Colonic mucosa (tissue), 4 donors: ENCODE measurements around the gene TNK1. TPM values are rescaled to one million over a fixed set of nuclear protein-coding genes. Genes with fewer than 3 reads are reported as not detected.

ENCODE experiments used
- DNase-seq: peaks from one replicate; pipeline ENCODE4 v3.0.0-alpha.2; 2020
- H3K27ac ChIP-seq: fragments of 200-600 bp; one replicate; pipeline ENCODE4 v1.8.0; 2021
- H3K27me3 ChIP-seq: fragments of 200-600 bp; one replicate; pipeline ENCODE4 v1.8.0; 2021
- H3K36me3 ChIP-seq: fragments of 200-600 bp; one replicate; pipeline ENCODE4 v1.8.0; 2021
- H3K4me1 ChIP-seq: fragments of 200-600 bp; one replicate; pipeline ENCODE4 v1.8.0; 2021; ENCODE audit warnings: mild to moderate bottlenecking
- H3K4me3 ChIP-seq: fragments of 200-600 bp; one replicate; pipeline ENCODE4 v1.8.0; 2021
- H3K9ac ChIP-seq, 2 donors: one replicate each; pipeline ENCODE4 v1.7.0; 2013; ENCODE audit warnings: control low read depth in 2 of 2, low read depth in 2 of 2, low read length in 2 of 2
- H3K9me3 ChIP-seq: fragments of 200-600 bp; one replicate; pipeline ENCODE4 v1.8.0; 2021
- intact Hi-C: fragments of 100-400 bp; cut with DNase I; formaldehyde crosslinking; loops from one replicate; pipeline ENCODE4 v1.14.1; 2022
- total RNA-seq, 2 donors: library from RNA; stranded (reverse); fragmentation: NEBNext Ultra II Directional in 1 of 2; extraction: Animal tissue kit (Norgen Biotek cat#: 25700) in 1 of 2; gene quantifications; one replicate each; pipeline ENCODE4 v1.2.1, GENCODE V29; 2021
- TF ChIP-seq, protein P1 (sequence below): fragments of 200-600 bp; IDR thresholded peaks from one replicate; pipeline ENCODE4 v1.8.0; 2022; ENCODE audit warnings: antibody characterized with exemption, mild to moderate bottlenecking
- donor health status: healthy.
- donor health status: DM: no; HTN: no; CAD: no.
- donor health status: DM: no; HTN: no; CAD: no.

TNK1 gene
- total RNA-seq, 2 donors from 2014 or later, result 18.0 to 22.6 TPM

DNA sequence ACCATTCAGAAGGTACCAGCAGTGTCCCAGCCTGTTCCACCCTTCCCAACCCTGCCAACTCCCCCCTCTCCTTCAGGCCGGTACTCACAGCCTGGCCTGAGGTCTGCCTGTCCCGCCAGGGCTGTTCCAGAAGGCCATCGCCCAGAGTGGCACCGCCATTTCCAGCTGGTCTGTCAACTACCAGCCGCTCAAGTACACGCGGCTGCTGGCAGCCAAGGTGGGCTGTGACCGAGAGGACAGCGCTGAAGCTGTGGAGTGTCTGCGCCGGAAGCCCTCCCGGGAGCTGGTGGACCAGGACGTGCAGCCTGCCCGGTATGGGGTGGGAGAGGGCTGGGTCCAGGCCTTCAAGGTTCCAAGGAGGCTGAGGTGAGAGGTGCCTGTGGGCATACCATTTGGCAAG, 33.9 kb downstream of the TNK1 start:
- Histone ChIP-seq H3K4me3 (no peak overlapping the region), H3K27ac (no peak overlapping the region), H3K36me3 (no peaks in the 10 kb centered on the region), H3K9ac (no peak overlapping the region), H3K9me3 (no peaks in the 10 kb centered on the region), H3K27me3 (no peaks in the 10 kb centered on the region), H3K4me1 (no peaks in the 10 kb centered on the region)
- TF ChIP-seq, protein P1, sequence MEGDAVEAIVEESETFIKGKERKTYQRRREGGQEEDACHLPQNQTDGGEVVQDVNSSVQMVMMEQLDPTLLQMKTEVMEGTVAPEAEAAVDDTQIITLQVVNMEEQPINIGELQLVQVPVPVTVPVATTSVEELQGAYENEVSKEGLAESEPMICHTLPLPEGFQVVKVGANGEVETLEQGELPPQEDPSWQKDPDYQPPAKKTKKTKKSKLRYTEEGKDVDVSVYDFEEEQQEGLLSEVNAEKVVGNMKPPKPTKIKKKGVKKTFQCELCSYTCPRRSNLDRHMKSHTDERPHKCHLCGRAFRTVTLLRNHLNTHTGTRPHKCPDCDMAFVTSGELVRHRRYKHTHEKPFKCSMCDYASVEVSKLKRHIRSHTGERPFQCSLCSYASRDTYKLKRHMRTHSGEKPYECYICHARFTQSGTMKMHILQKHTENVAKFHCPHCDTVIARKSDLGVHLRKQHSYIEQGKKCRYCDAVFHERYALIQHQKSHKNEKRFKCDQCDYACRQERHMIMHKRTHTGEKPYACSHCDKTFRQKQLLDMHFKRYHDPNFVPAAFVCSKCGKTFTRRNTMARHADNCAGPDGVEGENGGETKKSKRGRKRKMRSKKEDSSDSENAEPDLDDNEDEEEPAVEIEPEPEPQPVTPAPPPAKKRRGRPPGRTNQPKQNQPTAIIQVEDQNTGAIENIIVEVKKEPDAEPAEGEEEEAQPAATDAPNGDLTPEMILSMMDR, result no peak
- intact Hi-C loops, result no loop called here
- no peak for DNase-seq

DNA sequence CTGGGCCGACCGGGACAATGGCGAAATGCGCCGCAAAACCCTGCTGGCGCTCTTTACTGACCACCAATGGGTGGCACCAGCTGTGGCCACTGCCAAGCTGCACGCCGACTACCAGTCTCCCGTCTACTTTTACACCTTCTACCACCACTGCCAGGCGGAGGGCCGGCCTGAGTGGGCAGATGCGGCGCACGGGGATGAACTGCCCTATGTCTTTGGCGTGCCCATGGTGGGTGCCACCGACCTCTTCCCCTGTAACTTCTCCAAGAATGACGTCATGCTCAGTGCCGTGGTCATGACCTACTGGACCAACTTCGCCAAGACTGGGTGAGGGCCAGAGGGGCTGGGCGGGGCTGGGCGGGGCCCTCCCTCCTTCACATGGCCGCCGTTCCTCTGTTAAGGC, 34.9 kb downstream of the TNK1 start:
- no peak overlapping the region for H3K9ac ChIP-seq
- no peaks in the 10 kb centered on the region for H3K4me1 ChIP-seq
- no peaks in the 10 kb centered on the region for H3K27me3 ChIP-seq
- intact Hi-C loops, result no loop called here
- no peak overlapping the region for H3K27ac ChIP-seq
- no peaks in the 10 kb centered on the region for H3K36me3 ChIP-seq
- TF ChIP-seq, protein P1, result no peak
- no peaks in the 10 kb centered on the region for H3K9me3 ChIP-seq
- no peak for DNase-seq
- no peak overlapping the region for H3K4me3 ChIP-seq

DNA sequence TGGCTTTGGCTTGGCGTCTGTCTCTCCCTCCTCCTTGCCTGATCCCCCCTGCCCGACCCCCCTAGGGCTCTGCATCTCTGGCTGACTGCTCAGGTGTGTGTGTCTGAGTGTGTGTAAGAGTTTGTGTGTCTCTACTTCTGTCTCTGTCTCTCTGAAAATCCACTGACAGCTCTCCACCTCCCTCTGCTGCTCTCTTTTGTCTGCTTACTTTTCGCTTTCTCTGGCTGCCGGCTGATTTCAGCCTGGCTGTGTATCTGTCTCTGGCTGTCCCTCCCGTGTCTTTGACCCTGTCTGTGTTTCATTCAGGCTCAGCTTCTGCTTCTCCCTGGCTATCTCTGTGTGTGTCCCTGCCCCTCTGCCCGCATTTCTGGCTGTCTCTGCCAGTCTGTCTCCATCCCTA, 35.4 kb downstream of the TNK1 start:
- H3K9me3 ChIP-seq, result no peaks in the 10 kb centered on the region
- H3K9ac ChIP-seq, result no peak overlapping the region
- no peaks in the 10 kb centered on the region for H3K27me3 ChIP-seq
- TF ChIP-seq, protein P1, result no peak
- H3K27ac ChIP-seq, result no peak overlapping the region
- intact Hi-C loops, result no loop called here
- no peak overlapping the region for H3K4me3 ChIP-seq
- H3K36me3 ChIP-seq, result no peaks in the 10 kb centered on the region
- no peaks in the 10 kb centered on the region for H3K4me1 ChIP-seq
- DNase-seq, result no peak

DNA sequence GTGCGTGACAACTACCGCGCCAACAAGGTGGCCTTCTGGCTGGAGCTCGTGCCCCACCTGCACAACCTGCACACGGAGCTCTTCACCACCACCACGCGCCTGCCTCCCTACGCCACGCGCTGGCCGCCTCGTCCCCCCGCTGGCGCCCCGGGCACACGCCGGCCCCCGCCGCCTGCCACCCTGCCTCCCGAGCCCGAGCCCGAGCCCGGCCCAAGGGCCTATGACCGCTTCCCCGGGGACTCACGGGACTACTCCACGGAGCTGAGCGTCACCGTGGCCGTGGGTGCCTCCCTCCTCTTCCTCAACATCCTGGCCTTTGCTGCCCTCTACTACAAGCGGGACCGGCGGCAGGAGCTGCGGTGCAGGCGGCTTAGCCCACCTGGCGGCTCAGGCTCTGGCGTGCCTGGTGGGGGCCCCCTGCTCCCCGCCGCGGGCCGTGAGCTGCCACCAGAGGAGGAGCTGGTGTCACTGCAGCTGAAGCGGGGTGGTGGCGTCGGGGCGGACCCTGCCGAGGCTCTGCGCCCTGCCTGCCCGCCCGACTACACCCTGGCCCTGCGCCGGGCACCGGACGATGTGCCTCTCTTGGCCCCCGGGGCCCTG, 36.3 kb downstream of the TNK1 start:
- no peak for DNase-seq

DNA sequence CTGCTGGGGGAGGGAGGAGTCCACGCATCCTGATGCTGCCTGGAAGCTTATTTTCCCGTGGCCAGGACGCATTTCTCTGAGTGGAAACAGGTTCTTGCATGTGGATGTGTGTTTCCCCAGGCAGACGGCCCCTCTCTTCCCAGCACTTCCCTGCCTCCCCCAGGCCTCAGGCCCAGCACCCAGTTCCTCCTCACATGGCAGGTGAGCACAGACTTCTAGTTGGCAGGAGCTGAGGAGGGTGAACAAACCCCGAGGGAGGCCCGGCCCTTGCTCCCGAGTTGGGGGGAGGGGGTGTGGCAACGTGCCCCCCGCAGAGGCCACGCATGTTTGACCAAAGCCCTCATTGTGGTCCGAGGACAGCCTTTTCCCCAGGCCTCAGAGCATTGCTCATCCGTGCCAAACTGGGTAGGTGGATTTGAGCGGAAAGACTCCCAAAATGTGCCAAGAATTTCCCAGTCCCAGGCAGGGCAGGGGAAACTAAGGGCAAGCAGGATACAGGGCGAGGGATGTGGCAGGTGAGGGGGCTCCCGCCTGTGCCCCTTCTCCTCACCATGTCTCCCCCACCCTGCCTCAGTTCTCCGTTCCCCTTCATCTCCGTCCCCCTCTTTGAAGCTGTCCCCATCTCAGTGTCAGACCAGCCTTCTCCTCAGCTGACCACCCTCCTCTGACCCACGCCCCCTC, 37.7 kb downstream of the TNK1 start:
- H3K4me1 ChIP-seq, result no peaks in the 10 kb centered on the region
- no peak overlapping the region for H3K27ac ChIP-seq
- intact Hi-C loops, result no loop called here
- TF ChIP-seq, protein P1, result no peak
- no peak overlapping the region for H3K9ac ChIP-seq
- H3K27me3 ChIP-seq, result no peaks in the 10 kb centered on the region
- no peak for DNase-seq
- H3K4me3 ChIP-seq, result no peak overlapping the region
- H3K36me3 ChIP-seq, result no peaks in the 10 kb centered on the region
- no peaks in the 10 kb centered on the region for H3K9me3 ChIP-seq

More for the DNA sequence above, 36.3 kb downstream of the TNK1 start:
- TF ChIP-seq, protein P1, result no peak
- intact Hi-C loops, result no loop called here
- Histone ChIP-seq H3K4me3 (no peak overlapping the region), H3K9me3 (no peaks in the 10 kb centered on the region), H3K4me1 (no peaks in the 10 kb centered on the region), H3K9ac (no peak overlapping the region), H3K36me3 (no peaks in the 10 kb centered on the region), H3K27ac (no peak overlapping the region), H3K27me3 (no peaks in the 10 kb centered on the region)
